Fibroblast of lung (primary cell): ENCODE results near the gene TJP1. TPM values are rescaled to one million over a fixed set of nuclear protein-coding genes. Genes with fewer than 3 reads are reported as not detected.

ENCODE experiments used
- DNase-seq, 2 donors: peaks; one replicate each; pipeline versions ENCODE4 v3.0.0 to v3.0.0-alpha.2; 2010; ENCODE audit warnings: low read depth in 2 of 2
- H2AFZ ChIP-seq: 2 replicates; pipeline ENCODE4 v1.5.1; 2012; ENCODE audit warnings: low read length, control low read depth, inconsistent platforms
- H3K27ac ChIP-seq: 2 replicates; pipeline ENCODE4 v1.5.1; 2011; ENCODE audit warnings: low read length, control low read depth; ENCODE audit not compliant: insufficient read depth
- H3K27me3 ChIP-seq: 2 replicates; pipeline ENCODE4 v1.5.1; 2011; ENCODE audit warnings: mild to moderate bottlenecking, low read length; ENCODE audit not compliant: control insufficient read depth, insufficient read depth
- H3K36me3 ChIP-seq: 2 replicates; pipeline ENCODE4 v1.5.1; 2011; ENCODE audit warnings: low read length; ENCODE audit not compliant: control insufficient read depth, insufficient read depth
- H3K4me1 ChIP-seq: 2 replicates; pipeline ENCODE4 v1.5.1; 2011; ENCODE audit warnings: low read length; ENCODE audit not compliant: control insufficient read depth, insufficient read depth; ENCODE audit errors: extremely low read depth
- H3K4me2 ChIP-seq: 2 replicates; pipeline ENCODE4 v1.5.1; 2011; ENCODE audit warnings: low read length, control low read depth; ENCODE audit not compliant: insufficient read depth; ENCODE audit errors: extremely low read depth
- H3K4me3 ChIP-seq, 4 experiments: fragments of 200-600 bp in 1 of 4; sonication (generic) in 1 of 4; replicated peaks in 1 of 4; 2 replicates each; pipeline ENCODE4 v1.5.1; 2011 to 2016; ENCODE audit warnings: low read length in 4 of 4, low read depth in 3 of 4, mild to moderate bottlenecking in 3 of 4, control low read depth in 2 of 4, inconsistent platforms in 1 of 4, mixed read lengths in 1 of 4; ENCODE audit not compliant: insufficient read depth in 1 of 4; ENCODE audit errors: control extremely low read depth in 1 of 4
- H3K79me2 ChIP-seq: 2 replicates; pipeline ENCODE4 v1.5.1; 2012; ENCODE audit warnings: mild to moderate bottlenecking, low read length, inconsistent platforms; ENCODE audit not compliant: control insufficient read depth, insufficient read depth
- H3K9ac ChIP-seq: 2 replicates; pipeline ENCODE4 v1.5.1; 2011; ENCODE audit warnings: mild to moderate bottlenecking, low read length, control low read depth; ENCODE audit not compliant: insufficient read depth
- H3K9me3 ChIP-seq: 2 replicates; pipeline ENCODE4 v1.5.1; 2012; ENCODE audit warnings: low read depth, low read length; ENCODE audit not compliant: control insufficient read depth, insufficient read depth
- H4K20me1 ChIP-seq: 2 replicates; pipeline ENCODE4 v1.5.1; 2011; ENCODE audit warnings: low read length; ENCODE audit not compliant: control insufficient read depth, insufficient read depth; ENCODE audit errors: extremely low read depth
- CTCF ChIP-seq, 2 donors: IDR thresholded peaks in 1 of 2; conservative IDR thresholded peaks in 1 of 2; 1 replicate in 1 of 2; 2 replicates in 1 of 2; pipeline ENCODE4 v1.5.1; 2011 to 2012; ENCODE audit warnings: low read length in 2 of 2, control low read depth in 1 of 2, inconsistent platforms in 1 of 2, low read depth in 1 of 2, mild to moderate bottlenecking in 1 of 2
- EZH2 ChIP-seq: IDR thresholded peaks from 2 replicates; pipeline ENCODE4 v1.5.1; 2012; ENCODE audit warnings: low read length, control low read depth, mild to moderate bottlenecking; ENCODE audit errors: missing control alignments
- polyA plus RNA-seq, 2 donors: library from polyadenylated mRNA; depleted of rRNA in 1 of 2; stranded (reverse) in 1 of 2; unstranded in 1 of 2; fragments of >200 nt; gene quantifications; 2 replicates each; pipeline ENCODE4 v1.2.1, GENCODE V29; 2011 to 2012; ENCODE audit warnings: missing spikeins in 1 of 2
- total RNA-seq: library from RNA; depleted of rRNA; stranded (reverse); fragments of >200 nt; gene quantifications from 2 replicates; pipeline ENCODE4 v1.2.1, GENCODE V29; 2014

The TJP1 gene
- total and polyA plus RNA-seq, 2 donors (not counting 1 experiment from before 2014, with no cell fraction given): 53.7 to 110 TPM

- no peak overlapping the region for H2AFZ ChIP-seq
- peaks cover 96% of the 10 kb centered on the region for H3K79me2 ChIP-seq
- no peaks in the 10 kb centered on the region for H3K27me3 ChIP-seq
- no peak overlapping the region for H3K9ac ChIP-seq
- peaks cover 10% of the 10 kb centered on the region for H3K4me1 ChIP-seq
- no peaks in the 10 kb centered on the region for H3K36me3 ChIP-seq
- TF ChIP-seq EZH2 (no peak), CTCF (conservative IDR thresholded peaks at IDR 0.05 in 1 of 2, IDR thresholded peaks at IDR 0.05 in 1 of 2; ENCODE audit: low read depth in 1 of 2, low read length in 2 of 2) (no peak)
- H3K4me3 ChIP-seq: no peak overlapping the region
- peaks cover 3% of the 10 kb centered on the region for H4K20me1 ChIP-seq
- H3K4me2 ChIP-seq: no peak overlapping the region
- no peak overlapping the region for H3K27ac ChIP-seq
- peak in 1 of 2 donors; percentile 50 for DNase-seq
- H3K9me3 ChIP-seq: no peaks in the 10 kb centered on the region
Measured at GRCh38 chr15:29813009-29813408, 9.3 kb downstream of the TJP1 start.

- H3K27me3 ChIP-seq: no peaks in the 10 kb centered on the region
- TF ChIP-seq EZH2 (no peak), CTCF (conservative IDR thresholded peaks at IDR 0.05 in 1 of 2, IDR thresholded peaks at IDR 0.05 in 1 of 2; ENCODE audit: low read depth in 1 of 2, low read length in 2 of 2) (no peak)
- peaks cover 10% of the 10 kb centered on the region for H3K4me1 ChIP-seq
- no peak overlapping the region for H2AFZ ChIP-seq
- H3K27ac ChIP-seq: no peak overlapping the region
- H4K20me1 ChIP-seq: peaks cover 3% of the 10 kb centered on the region
- H3K9ac ChIP-seq: no peak overlapping the region
- no peaks in the 10 kb centered on the region for H3K9me3 ChIP-seq
- no peak overlapping the region for H3K4me3 ChIP-seq
- DNase-seq: peak; percentile 52 to 67
- H3K79me2 ChIP-seq: peaks cover 92% of the 10 kb centered on the region
- no peak overlapping the region for H3K4me2 ChIP-seq
- H3K36me3 ChIP-seq: no peaks in the 10 kb centered on the region
Measured at GRCh38 chr15:29812384-29812694, 9.9 kb downstream of the TJP1 start.

DNA sequence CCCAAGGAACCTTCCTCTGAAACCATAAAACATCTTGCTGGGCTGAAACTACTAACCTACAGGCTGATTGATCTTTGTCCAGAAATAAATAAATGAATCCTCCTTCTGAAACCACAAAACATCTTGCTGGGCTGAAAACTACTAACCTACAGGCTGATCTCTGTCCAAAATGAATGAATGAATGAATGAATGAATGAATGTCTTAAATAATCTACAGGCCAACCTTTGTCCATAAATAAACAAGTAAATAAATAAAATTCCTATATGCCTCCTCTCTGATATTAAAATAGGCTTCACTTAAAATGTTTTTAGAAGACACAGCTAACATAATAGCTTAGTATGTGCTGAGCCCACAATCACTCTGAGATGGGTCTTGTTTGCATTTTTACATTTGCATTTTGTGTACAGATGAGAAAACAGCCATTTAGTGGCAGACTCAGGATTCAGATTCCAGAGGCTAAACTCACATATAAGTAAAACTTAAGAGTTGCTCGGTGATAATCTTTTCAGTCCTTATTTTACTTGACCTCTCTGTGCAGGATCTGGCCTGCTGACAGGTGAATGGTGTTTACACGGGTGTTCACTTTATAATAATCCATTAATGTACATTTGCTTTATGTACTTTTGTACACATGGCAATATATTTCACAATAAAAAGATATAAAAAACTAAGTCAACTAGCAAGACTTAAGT lies 10.4 kb downstream of the TJP1 start:
- Histone ChIP-seq H2AFZ (no peak overlapping the region), H4K20me1 (peaks cover 3% of the 10 kb centered on the region), H3K79me2 (peaks cover 92% of the 10 kb centered on the region), H3K4me2 (no peak overlapping the region), H3K9ac (no peak overlapping the region), H3K4me1 (peaks cover 10% of the 10 kb centered on the region), H3K4me3 (no peak overlapping the region), H3K27me3 (no peaks in the 10 kb centered on the region), H3K27ac (no peak overlapping the region), H3K36me3 (no peaks in the 10 kb centered on the region), H3K9me3 (no peaks in the 10 kb centered on the region)
- no peak for DNase-seq
- no peak for TF ChIP-seq CTCF (conservative IDR thresholded peaks at IDR 0.05 in 1 of 2, IDR thresholded peaks at IDR 0.05 in 1 of 2; ENCODE audit: low read depth in 1 of 2, low read length in 2 of 2)
- TF ChIP-seq EZH2: no peak
